Measurements from ENCODE around the gene CNTF.

- TF ChIP-seq POLR2A (IDR thresholded peaks at IDR 0.05; ENCODE audit: low read length) (no peak), GATA1 (IDR thresholded peaks at IDR 0.05; ENCODE audit: low read depth, low read length) (no peak)
Measured at GRCh38 chr11:58626934-58627483, 4.5 kb downstream of the CNTF start.
